Caki2 (cell line): ENCODE measurements around the gene ARL17B. TPM values are rescaled to one million over a fixed set of nuclear protein-coding genes. Genes with fewer than 3 reads are reported as not detected.
A peak's percentile ranks its signal among the peaks of the same experiment; 100 is the strongest.
"Not testable (repeated sequence)": the region's sequence is repeated elsewhere in the genome, so short reads cannot be mapped to it uniquely, and the experiment has no call there.

ENCODE experiments used
- DNase-seq: peaks from one replicate; pipeline ENCODE4 v3.0.0-alpha.2; 2015; ENCODE audit warnings: low read depth
- in situ Hi-C: cut with HindIII; loops from 2 replicates; pipeline ENCODE4 v1.10.0; 2016; ENCODE audit warnings: low sequenced_read_pairs, low pct_unique_long_range_greater_than_20kb, mixed read lengths
- total RNA-seq: library from RNA; depleted of rRNA; stranded (reverse); fragments of >200 nt; shearing (Covaris generic); gene quantifications from 2 replicates; pipeline ENCODE4 v1.2.3, GENCODE V29; 2014; ENCODE audit warnings: low replicate concordance; rRNA removed

The ARL17B gene
- total RNA-seq, 1 experiment from 2014 or later: 8.8 TPM

GRCh38 chr17:46262271-46262670, 99.3 kb downstream of the ARL17B start:
- in situ Hi-C loops: no loop called here
- no peak for DNase-seq

- in situ Hi-C loops: not testable (repeated sequence)
These were observed 101.5 kb downstream of the ARL17B start for GRCh38 chr17:46259845-46260661.

DNA sequence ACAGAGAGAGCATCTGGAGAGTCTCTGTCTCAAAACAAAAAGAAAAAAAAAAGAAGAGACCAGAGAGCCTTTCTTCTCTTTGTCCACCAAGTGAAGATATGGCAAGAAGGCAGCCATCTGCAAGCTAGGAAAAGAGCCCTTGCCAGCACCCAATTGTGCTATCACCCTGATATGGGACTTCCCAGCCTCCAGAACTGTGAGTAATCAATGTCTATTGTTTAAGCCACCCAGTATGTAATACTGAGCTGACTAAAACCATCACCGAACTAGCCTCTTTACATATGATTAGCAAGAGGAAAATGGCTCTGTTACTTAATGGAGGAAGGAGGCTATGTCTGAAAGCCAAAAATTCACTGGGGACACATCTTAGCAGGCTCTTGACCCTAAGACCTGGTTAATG, 105.2 kb downstream of the ARL17B start:
- in situ Hi-C loops: not testable (repeated sequence)

More at GRCh38 chr17:46259845-46260661, 101.5 kb downstream of the ARL17B start:
- not testable (repeated sequence) for DNase-seq

DNA sequence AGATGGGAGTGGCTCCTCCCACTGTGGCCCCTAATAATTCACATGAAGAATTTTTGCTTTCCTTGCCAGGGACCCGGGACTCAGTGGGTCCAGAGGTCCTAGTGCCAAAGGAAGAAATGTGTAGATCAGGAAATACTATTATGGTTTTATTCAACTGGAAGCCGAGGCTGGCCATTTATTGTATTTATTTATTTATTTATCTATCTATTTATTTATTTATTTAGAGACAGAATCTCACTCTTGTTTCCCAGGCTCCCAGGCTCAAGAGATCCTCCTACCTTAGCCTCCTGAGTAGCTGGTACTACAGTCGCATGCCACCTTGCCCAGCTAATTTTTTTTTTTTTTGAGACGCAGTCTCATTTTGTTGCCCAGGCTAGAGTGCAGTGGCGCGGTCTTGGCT, 107.4 kb downstream of the ARL17B start:
- not testable (repeated sequence) for DNase-seq

More for the DNA sequence above, 105.2 kb downstream of the ARL17B start:
- DNase-seq: not testable (repeated sequence)

GRCh38 chr17:46253722-46254121, 107.8 kb downstream of the ARL17B start:
- in situ Hi-C loops, DNase-seq: not testable (repeated sequence)

More for the DNA sequence above, 107.4 kb downstream of the ARL17B start:
- in situ Hi-C loops: not testable (repeated sequence)

DNA sequence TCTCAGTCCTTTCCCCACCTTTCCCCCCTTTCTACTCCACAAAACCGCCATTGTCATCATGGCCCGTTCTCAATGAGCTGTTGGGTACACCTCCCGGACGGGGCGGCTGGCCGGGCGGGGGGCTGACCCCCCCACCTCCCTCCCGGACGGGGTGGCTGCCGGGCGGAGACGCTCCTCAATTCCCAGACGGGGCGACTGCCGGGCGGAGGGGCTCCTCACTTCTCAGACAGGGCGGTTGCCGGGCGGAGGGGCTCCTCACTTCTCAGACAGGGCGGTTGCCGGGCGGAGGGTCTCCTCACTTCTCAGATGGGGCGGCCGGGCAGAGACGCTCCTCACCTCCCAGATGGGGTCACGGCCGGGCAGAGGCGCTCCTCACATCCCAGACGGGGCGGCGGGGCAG, 108.8 kb downstream of the ARL17B start:
- in situ Hi-C loops, DNase-seq: not testable (repeated sequence)

DNA sequence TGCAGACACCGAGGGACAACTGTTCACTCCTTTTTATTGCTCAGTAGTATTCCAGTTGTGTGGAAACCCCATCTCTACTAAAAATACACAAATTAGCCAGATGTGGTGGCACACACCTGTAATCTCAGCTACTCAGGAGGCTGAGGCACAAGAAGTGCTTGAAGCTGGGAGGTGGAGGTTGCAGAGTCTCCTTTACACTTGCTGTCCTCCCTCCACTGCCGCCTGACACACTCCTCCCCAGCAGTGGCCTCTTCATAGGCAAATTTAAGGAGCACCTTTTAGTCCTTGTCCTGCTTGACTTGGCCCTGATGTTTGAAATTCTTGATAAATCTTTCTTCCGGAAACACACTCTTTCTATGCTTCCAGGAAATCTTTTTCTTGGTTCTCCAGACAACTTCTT, 112.4 kb downstream of the ARL17B start:
- in situ Hi-C loops, DNase-seq: not testable (repeated sequence)

GRCh38 chr17:46244949-46245768, 116.4 kb downstream of the ARL17B start:
- peak; percentile 28 for DNase-seq
- in situ Hi-C loops: not testable (repeated sequence)

GRCh38 chr17:46244339-46244913, 117.1 kb downstream of the ARL17B start:
- in situ Hi-C loops, DNase-seq: not testable (repeated sequence)

DNA sequence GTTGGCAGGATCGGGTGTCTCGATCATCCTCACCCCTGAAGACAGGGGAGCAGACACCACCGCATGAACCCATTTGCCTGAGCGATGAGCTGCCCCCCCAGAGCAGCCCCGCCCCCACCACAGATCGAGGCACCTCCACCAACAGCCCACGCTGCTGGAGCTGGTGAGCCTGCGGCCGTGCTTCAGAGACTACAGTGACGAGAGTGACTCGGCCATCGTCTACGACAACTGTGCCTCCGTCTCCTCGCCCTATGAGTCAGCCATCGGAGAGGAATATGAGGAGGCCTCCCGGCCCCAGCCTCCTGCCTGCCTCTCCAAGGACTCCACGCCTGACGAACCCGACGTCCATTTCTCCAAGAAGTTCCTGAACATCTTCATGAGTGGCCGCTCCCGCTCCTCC, 117.6 kb downstream of the ARL17B start:
- DNase-seq, in situ Hi-C loops: not testable (repeated sequence)

DNA sequence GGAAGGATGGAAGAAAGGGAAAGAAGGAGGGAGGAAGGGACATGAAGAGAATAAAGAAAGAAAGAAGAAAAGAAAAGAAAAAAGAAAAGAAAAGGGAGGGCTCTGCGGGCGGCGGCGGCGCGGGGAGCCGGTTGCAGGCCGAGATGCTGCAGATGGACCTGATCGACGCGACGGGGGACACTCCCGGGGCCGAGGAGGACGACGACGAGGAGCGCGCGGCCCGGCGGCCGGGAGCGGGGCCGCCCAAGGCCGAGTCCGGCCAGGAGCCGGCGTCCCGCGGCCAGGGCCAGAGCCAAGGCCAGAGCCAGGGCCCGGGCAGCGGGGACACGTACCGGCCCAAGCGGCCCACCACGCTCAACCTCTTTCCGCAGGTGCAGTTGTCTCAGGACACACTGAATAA, 118.1 kb downstream of the ARL17B start:
- DNase-seq: not testable (repeated sequence)

DNA sequence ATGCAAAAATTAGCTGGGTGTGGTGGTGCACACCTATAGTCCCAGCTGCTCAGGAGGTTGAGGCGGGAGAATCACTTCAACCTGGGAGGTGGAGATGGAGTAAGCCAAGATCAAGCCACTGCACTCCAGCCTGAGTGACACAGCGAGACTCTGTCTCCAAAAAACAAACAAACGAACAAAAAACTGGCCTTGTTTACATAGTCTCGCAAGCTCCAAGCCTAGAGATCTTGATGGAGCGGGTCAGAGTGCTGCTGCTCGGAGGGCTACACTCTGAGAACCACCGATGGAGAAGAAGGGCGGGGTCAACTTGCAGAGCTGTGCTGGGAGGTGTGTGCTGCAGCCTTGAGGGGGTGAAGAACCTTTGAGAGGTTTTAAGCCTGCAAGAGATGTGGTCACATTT, 130.2 kb downstream of the ARL17B start:
- DNase-seq, in situ Hi-C loops: not testable (repeated sequence)

More for the DNA sequence above, 118.1 kb downstream of the ARL17B start:
- in situ Hi-C loops: not testable (repeated sequence)

- in situ Hi-C loops: not testable (repeated sequence)
- peak; percentile 94 for DNase-seq
These were observed 136.2 kb downstream of the ARL17B start for GRCh38 chr17:46225274-46225794.

GRCh38 chr17:46224864-46225263, 136.7 kb downstream of the ARL17B start:
- DNase-seq, in situ Hi-C loops: not testable (repeated sequence)

Other genes with a start within 250 kb of the ARL17B start
- 32.8 and 35.6 TPM in 2 replicates for gene KANSL1, start 168.3 kb downstream of the ARL17B start, total RNA-seq
- 0.78 TPM in 1 of 2 replicates, not detected in the other for gene LRRC37A, start 66.6 kb downstream of the ARL17B start, total RNA-seq
- gene LRRC37A2, start 150.7 kb upstream of the ARL17B start, total RNA-seq: 1.6 and 2.5 TPM in 2 replicates
- 2.2 and 12.7 TPM in 2 replicates for gene ARL17A, start 217.9 kb upstream of the ARL17B start, total RNA-seq
- gene NSF, start 228.9 kb upstream of the ARL17B start, total RNA-seq: 14.9 and 15.3 TPM in 2 replicates